Cardiac septum (tissue), 1 donor: ENCODE results near the gene LIPA. TPM values are rescaled to one million over a fixed set of nuclear protein-coding genes. Genes with fewer than 3 reads are reported as not detected.
A peak's percentile ranks its signal among the peaks of the same experiment; 100 is the strongest.
"Not testable (repeated sequence)": the region's sequence is repeated elsewhere in the genome, so short reads cannot be mapped to it uniquely, and the experiment has no call there.

ENCODE experiments used
- DNase-seq: peaks from one replicate; pipeline ENCODE4 v3.0.0-alpha.2; 2020; ENCODE audit warnings: low spot score
- intact Hi-C: fragments of 100-400 bp; cut with DNase I; formaldehyde crosslinking; loops from one replicate; pipeline ENCODE4 v1.14.0; 2022
- total RNA-seq: library from RNA; stranded (reverse); fragmentation: NEBNext Ultra II Directional; extraction: Animal tissue kit (Norgen Biotek cat#: 25700); gene quantifications from one replicate; pipeline ENCODE4 v1.2.1, GENCODE V29; 2021
- donor health status: DM: no; HTN: no; CAD: no.

The LIPA gene
- total RNA-seq, 1 donor from 2014 or later, result 16.0 TPM

GRCh38 chr10:89216056-89216455, 35.5 kb downstream of the LIPA start:
- DNase-seq, result no peak
- intact Hi-C loops, result loop anchor here (2.0 to 5.0 kb wide), 2 partner anchors 281 to 379 kb away; no protein-coding TSS in a partner anchor

GRCh38 chr10:89215511-89215910, 36.1 kb downstream of the LIPA start:
- no peak for DNase-seq
- intact Hi-C loops, result loop anchor here (5.0 kb wide), 1 partner anchor 378 kb away; no protein-coding TSS in a partner anchor

GRCh38 chr10:89214566-89215165, 36.9 kb downstream of the LIPA start:
- intact Hi-C loops, result loop anchor here (5.0 kb wide), 1 partner anchor 377 kb away; no protein-coding TSS in a partner anchor
- no peak for DNase-seq

- DNase-seq, result no peak
- intact Hi-C loops, result loop anchor here (1.0 kb wide), 1 partner anchor 183 kb away; no protein-coding TSS in a partner anchor
Measured at GRCh38 chr10:89213191-89213808, 38.3 kb downstream of the LIPA start.

GRCh38 chr10:89210794-89211425, 40.7 kb downstream of the LIPA start:
- intact Hi-C loops, result no loop called here
- no peak for DNase-seq

- intact Hi-C loops, result loop anchor here (5.0 kb wide), 2 partner anchors 97 to 137 kb away; no protein-coding TSS in a partner anchor
- DNase-seq, result no peak
Measured at GRCh38 chr10:89209718-89210117, 41.9 kb downstream of the LIPA start.

GRCh38 chr10:89207801-89208551, 43.6 kb downstream of the LIPA start:
- intact Hi-C loops, result loop anchor here (5.0 kb wide), 2 partner anchors 96 to 136 kb away; no protein-coding TSS in a partner anchor
- DNase-seq, result peak; percentile 82

GRCh38 chr10:89207181-89207800, 44.3 kb downstream of the LIPA start, which contains the start of gene CH25H:
Gene CH25H, minus strand, starts transcription at chr10:89207317. Its CDS starts 25 bp downstream, at chr10:89207292.
- intact Hi-C loops, result loop anchor here (5.0 kb wide), 2 partner anchors 95 to 135 kb away; no protein-coding TSS in a partner anchor
- DNase-seq, result peak; percentile 91

GRCh38 chr10:89206402-89207180, 45.0 kb downstream of the LIPA start:
- no peak for DNase-seq
- intact Hi-C loops, result loop anchor here (5.0 kb wide), 2 partner anchors 94 to 134 kb away; no protein-coding TSS in a partner anchor

- intact Hi-C loops, result loop anchor here (5.0 kb wide), 2 partner anchors 92 to 132 kb away; no protein-coding TSS in a partner anchor
- DNase-seq, result no peak
Measured at GRCh38 chr10:89204621-89205185, 46.9 kb downstream of the LIPA start.

GRCh38 chr10:89203237-89203636, 48.3 kb downstream of the LIPA start:
- DNase-seq, result no peak
- intact Hi-C loops, result no loop called here

GRCh38 chr10:89202033-89202425, 49.5 kb downstream of the LIPA start:
- intact Hi-C loops, result no loop called here
- DNase-seq, result no peak

GRCh38 chr10:89201345-89202032, 50.1 kb downstream of the LIPA start:
- no peak for DNase-seq
- intact Hi-C loops, result no loop called here

GRCh38 chr10:89197473-89197872, 54.1 kb downstream of the LIPA start:
- intact Hi-C loops, result no loop called here
- DNase-seq, result no peak

GRCh38 chr10:89191301-89191700, 60.3 kb downstream of the LIPA start:
- DNase-seq, intact Hi-C loops: not testable (repeated sequence)

GRCh38 chr10:89189211-89189734, 62.3 kb downstream of the LIPA start:
- DNase-seq, result no peak
- intact Hi-C loops, result no loop called here

- DNase-seq, result no peak
- intact Hi-C loops, result no loop called here
Measured at GRCh38 chr10:89185658-89186057, 65.9 kb downstream of the LIPA start.
